IMR-90 (cell line): ENCODE results near the gene NT5C.

ENCODE experiments used
- BHLHE40 ChIP-seq: fragments of 150-350 bp; IDR thresholded peaks from 2 replicates; pipeline ENCODE4 v1.6.1; 2016; ENCODE audit warnings: mild to moderate bottlenecking, low read depth, low read length
- CEBPB ChIP-seq: IDR thresholded peaks from 2 replicates; pipeline ENCODE4 v1.6.1; 2012; ENCODE audit warnings: low read depth, low read length, improper control_type of control experiment
- CHD1 ChIP-seq: IDR thresholded peaks from 2 replicates; pipeline ENCODE4 v1.6.1; 2012; ENCODE audit warnings: low read depth, low read length, improper control_type of control experiment
- CTCF ChIP-seq: conservative IDR thresholded peaks from 2 replicates; pipeline ENCODE4 v1.5.1; 2012; ENCODE audit warnings: mild to moderate bottlenecking, low read depth, low read length, improper control_type of control experiment
- FOS ChIP-seq: fragments of 150-350 bp; IDR thresholded peaks from 2 replicates; pipeline ENCODE4 v1.6.1; 2016; ENCODE audit warnings: low read depth, low read length
- MAFK ChIP-seq: IDR thresholded peaks from 2 replicates; pipeline ENCODE4 v1.6.1; 2012; ENCODE audit warnings: low read depth, low read length, improper control_type of control experiment
- NFE2L2 ChIP-seq: fragments of 150-350 bp; IDR thresholded peaks from 2 replicates; pipeline ENCODE4 v1.6.1; 2016; ENCODE audit warnings: low read depth, mild to moderate bottlenecking, low read length
- POLR2A ChIP-seq: IDR thresholded peaks from 2 replicates; pipeline ENCODE4 v1.6.1; 2012; ENCODE audit warnings: mild to moderate bottlenecking, low read depth, low read length
- RAD21 ChIP-seq: IDR thresholded peaks from 2 replicates; pipeline ENCODE4 v1.6.1; 2012; ENCODE audit warnings: low read length, improper control_type of control experiment
- RFX5 ChIP-seq: IDR thresholded peaks from 2 replicates; pipeline ENCODE4 v1.8.0; 2012; ENCODE audit warnings: low read depth, mild to moderate bottlenecking, low read length, moderate library complexity
- USF2 ChIP-seq: fragments of 150-350 bp; IDR thresholded peaks from 2 replicates; pipeline ENCODE4 v1.6.1; 2017; ENCODE audit warnings: mild to moderate bottlenecking, antibody characterized with exemption, low read length, low read depth

- no peak for TF ChIP-seq CTCF
- TF ChIP-seq MAFK, result no peak
- TF ChIP-seq RFX5, result no peak
- TF ChIP-seq POLR2A, result no peak
- no peak for TF ChIP-seq NFE2L2
- no peak for TF ChIP-seq CHD1
- TF ChIP-seq USF2, result no peak
- TF ChIP-seq FOS, result no peak
- no peak for TF ChIP-seq BHLHE40
- TF ChIP-seq CEBPB, result no peak
- no peak for TF ChIP-seq RAD21
Measured at GRCh38 chr17:75093548-75094158, 37.9 kb downstream of the NT5C start.
